Esophagus squamous epithelium (tissue), 5 donors: ENCODE results near the gene ANAPC16. TPM values are rescaled to one million over a fixed set of nuclear protein-coding genes. Genes with fewer than 3 reads are reported as not detected.

ENCODE experiments used
- DNase-seq: peaks from one replicate; lab custom pipeline; 2025; lab: John Stamatoyannopoulos, UW
- H3K27ac ChIP-seq, 4 donors: fragments of 200-600 bp; sonication (generic); one replicate each; pipeline ENCODE4 v1.5.1; 2016 to 2019; ENCODE audit warnings: mild to moderate bottlenecking in 1 of 4
- H3K27me3 ChIP-seq, 4 donors: fragments of 200-600 bp; sonication (generic); 1 replicate in 3 of 4; 2 replicates in 1 of 4; pipeline versions ENCODE4 v1.5.1 to v1.6.0; 2017 to 2021; ENCODE audit warnings: antibody characterized with exemption in 1 of 4
- H3K36me3 ChIP-seq, 3 donors: fragments of 200-600 bp; sonication (generic); one replicate each; pipeline ENCODE4 v1.5.1; 2016 to 2019
- H3K4me1 ChIP-seq, 3 donors: fragments of 200-600 bp; sonication (generic); one replicate each; pipeline ENCODE4 v1.5.1; 2017 to 2019
- H3K4me3 ChIP-seq, 4 donors: fragments of 200-600 bp; sonication (generic); 1 replicate in 3 of 4; 2 replicates in 1 of 4; pipeline ENCODE4 v1.5.1; 2016 to 2019; ENCODE audit warnings: mild to moderate bottlenecking in 2 of 4, moderate library complexity in 1 of 4
- H3K9me3 ChIP-seq, 3 donors: fragments of 200-600 bp; sonication (generic); one replicate each; pipeline ENCODE4 v1.5.1; 2016 to 2019
- POLR2A ChIP-seq, 4 donors: fragments of 450-650 bp; IDR thresholded peaks; one replicate each; pipeline ENCODE4 v1.6.1; 2017; ENCODE audit warnings: antibody characterized with exemption in 4 of 4, mild to moderate bottlenecking in 4 of 4, moderate library complexity in 3 of 4
- WGBS, 2 donors: methylation state at CpG; one replicate each; pipeline ENCODE4 v1.1.5; 2018; 5-methylcytosine and 5-hydroxymethylcytosine counted together
- intact Hi-C: fragments of 100-400 bp; cut with DNase I; formaldehyde crosslinking; loops from one replicate; pipeline ENCODE4 v1.15.0; 2022
- total RNA-seq, 4 donors: library from RNA; depleted of rRNA; stranded (reverse); fragments of >200 nt; gene quantifications; one replicate each; pipeline ENCODE4 v1.1.0, GENCODE V29; 2016
- TF ChIP-seq, protein P1 (sequence below), 6 experiments: fragments of 450-650 bp in 4 of 6; fragments of 200-600 bp in 2 of 6; sonication (generic) in 2 of 6; IDR thresholded peaks; one replicate each; pipeline ENCODE4 v1.5.1; 2016 to 2019; ENCODE audit warnings: antibody characterized with exemption in 6 of 6, mild to moderate bottlenecking in 4 of 6, moderate library complexity in 4 of 6
- donor health status: DM: yes; HTN: yes; CAD: no.

The ANAPC16 gene
- total RNA-seq, 4 donors from 2014 or later: 34.2 to 104 (median 58.1) TPM

DNA sequence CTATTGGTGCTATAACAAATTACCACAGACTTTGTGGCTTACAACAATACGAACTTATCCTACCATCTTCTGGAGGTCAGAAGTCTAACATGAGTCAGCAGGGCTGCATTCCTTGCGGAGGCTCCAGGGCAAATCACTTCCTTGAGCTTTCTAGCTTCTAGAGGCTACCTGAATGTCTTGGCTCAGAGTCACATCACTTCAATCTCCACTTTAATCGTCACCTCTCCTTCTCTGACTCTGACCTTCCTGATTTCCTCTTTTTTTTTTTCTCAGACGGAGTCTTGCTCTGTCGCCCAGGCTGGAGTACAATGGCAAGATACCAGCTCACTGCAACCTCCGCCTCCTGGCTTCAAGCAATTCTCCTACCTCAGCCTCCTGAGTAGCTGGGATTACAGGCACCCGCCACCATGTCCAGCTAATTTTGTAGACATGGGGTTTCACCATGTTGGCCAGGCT is 44.6 kb upstream of the ANAPC16 start:
- Histone ChIP-seq H3K27me3 (no peaks in the 10 kb centered on the region), H3K9me3 (no peaks in the 10 kb centered on the region), H3K36me3 (no peaks in the 10 kb centered on the region), H3K4me1 (peaks cover 0 to 53% (median 11%) of the 10 kb centered on the region in 3 donors), H3K4me3 (no peak overlapping the region), H3K27ac (peak overlapping the region; percentile 40 to 70 (median 46))
- intact Hi-C loops: no loop called here
- TF ChIP-seq, protein P1, sequence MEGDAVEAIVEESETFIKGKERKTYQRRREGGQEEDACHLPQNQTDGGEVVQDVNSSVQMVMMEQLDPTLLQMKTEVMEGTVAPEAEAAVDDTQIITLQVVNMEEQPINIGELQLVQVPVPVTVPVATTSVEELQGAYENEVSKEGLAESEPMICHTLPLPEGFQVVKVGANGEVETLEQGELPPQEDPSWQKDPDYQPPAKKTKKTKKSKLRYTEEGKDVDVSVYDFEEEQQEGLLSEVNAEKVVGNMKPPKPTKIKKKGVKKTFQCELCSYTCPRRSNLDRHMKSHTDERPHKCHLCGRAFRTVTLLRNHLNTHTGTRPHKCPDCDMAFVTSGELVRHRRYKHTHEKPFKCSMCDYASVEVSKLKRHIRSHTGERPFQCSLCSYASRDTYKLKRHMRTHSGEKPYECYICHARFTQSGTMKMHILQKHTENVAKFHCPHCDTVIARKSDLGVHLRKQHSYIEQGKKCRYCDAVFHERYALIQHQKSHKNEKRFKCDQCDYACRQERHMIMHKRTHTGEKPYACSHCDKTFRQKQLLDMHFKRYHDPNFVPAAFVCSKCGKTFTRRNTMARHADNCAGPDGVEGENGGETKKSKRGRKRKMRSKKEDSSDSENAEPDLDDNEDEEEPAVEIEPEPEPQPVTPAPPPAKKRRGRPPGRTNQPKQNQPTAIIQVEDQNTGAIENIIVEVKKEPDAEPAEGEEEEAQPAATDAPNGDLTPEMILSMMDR (IDR thresholded peaks at IDR 0.05): peak in 1 of 6 experiments; percentile 9
- TF ChIP-seq POLR2A (IDR thresholded peaks at IDR 0.05): no peak
- no peak for DNase-seq
- WGBS, 2 donors: 47 to 49% methylated on average over 7 of the region's 7 CpGs

DNA sequence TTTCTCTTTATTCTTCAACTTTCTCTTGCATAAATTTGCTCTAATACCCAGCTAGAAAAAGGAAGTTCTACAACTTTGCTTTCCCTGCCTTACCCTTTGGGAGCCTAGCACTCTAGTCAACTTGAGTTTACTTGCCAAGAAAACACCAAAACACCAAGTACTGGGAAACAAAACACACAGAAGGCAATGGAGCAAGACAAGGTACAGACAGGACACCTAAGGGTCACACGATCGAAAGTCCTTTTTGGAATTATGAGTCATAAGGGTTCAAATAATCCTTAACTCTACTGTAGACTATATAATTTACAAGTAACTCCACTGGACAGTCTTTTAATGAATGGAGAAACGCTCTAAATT is 42.6 kb upstream of the ANAPC16 start:
- no peak for TF ChIP-seq POLR2A (IDR thresholded peaks at IDR 0.05)
- TF ChIP-seq, protein P1 (IDR thresholded peaks at IDR 0.05): no peak
- WGBS, 2 donors: 82 to 86% methylated on average over 3 of the region's 3 CpGs
- intact Hi-C loops: no loop called here
- no peak for DNase-seq
- Histone ChIP-seq H3K36me3 (peaks cover 0 to 9% (median 0%) of the 10 kb centered on the region in 3 donors), H3K4me3 (no peak overlapping the region), H3K4me1 (peaks cover 0 to 53% (median 11%) of the 10 kb centered on the region in 3 donors), H3K27ac (peak overlapping the region in 3 of 4 donors; percentile 18 to 74 (median 59)), H3K9me3 (no peaks in the 10 kb centered on the region), H3K27me3 (no peaks in the 10 kb centered on the region)

DNA sequence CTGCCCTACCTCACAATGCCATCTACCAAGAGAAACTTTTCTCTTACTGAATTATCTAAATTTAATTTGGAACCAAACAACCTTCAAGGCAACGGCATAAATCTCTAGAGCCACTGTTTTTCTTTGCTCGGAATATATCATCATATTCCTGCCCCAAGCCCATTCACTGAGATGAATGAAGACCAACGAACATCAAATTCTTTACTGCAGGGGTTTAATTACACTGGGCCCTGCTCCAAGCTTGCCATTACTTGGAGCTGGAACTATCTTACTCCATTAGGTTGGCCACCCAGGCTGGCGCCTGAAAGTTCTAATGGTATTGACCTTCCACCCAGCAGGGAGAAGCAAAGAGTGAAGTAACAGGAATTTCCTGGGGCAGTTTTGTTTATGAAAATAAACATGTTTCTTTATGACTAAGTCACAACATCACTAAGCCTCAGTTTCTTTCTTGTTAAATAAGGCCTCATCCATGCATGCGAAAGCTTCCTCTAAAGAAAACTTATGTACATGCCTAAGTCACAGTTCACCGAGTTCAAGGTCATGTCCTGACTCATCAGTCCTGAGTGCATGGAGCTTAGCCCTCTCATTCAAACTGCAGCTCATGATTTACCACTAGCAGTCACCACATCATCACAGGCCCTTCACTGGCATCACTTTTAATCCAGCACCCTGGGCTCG is 42.1 kb upstream of the ANAPC16 start:
- peak overlapping the region in 3 of 4 donors; percentile 18 to 74 (median 59) for H3K27ac ChIP-seq
- H3K9me3 ChIP-seq: no peaks in the 10 kb centered on the region
- WGBS, 2 donors: 57 to 70% methylated on average over 7 of the region's 7 CpGs
- H3K27me3 ChIP-seq: no peaks in the 10 kb centered on the region
- intact Hi-C loops: no loop called here
- no peak for TF ChIP-seq POLR2A (IDR thresholded peaks at IDR 0.05)
- TF ChIP-seq, protein P1 (IDR thresholded peaks at IDR 0.05): no peak
- no peak for DNase-seq
- H3K36me3 ChIP-seq: peaks cover 0 to 14% (median 0%) of the 10 kb centered on the region in 3 donors
- peaks cover 0 to 53% (median 11%) of the 10 kb centered on the region in 3 donors for H3K4me1 ChIP-seq
- H3K4me3 ChIP-seq: no peak overlapping the region

DNA sequence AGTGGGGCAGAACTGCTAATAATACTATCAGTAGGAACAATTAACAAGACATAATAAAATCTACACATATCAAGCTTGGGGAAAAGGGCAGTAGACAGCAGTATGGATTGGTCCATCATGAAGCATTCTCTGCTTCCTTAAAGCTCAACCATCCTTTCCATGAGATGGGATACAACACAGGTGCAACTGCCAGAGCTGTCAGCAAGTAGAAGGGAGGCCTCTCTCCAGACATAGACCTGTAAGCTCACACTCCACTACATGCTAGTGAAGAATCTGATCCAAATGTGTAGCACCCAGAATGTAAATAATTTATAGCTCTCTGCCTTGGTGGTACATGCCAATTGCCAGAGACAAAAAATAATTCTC is 41.5 kb upstream of the ANAPC16 start:
- intact Hi-C loops: no loop called here
- DNase-seq: no peak
- no peaks in the 10 kb centered on the region for H3K9me3 ChIP-seq
- H3K36me3 ChIP-seq: peaks cover 0 to 20% (median 0%) of the 10 kb centered on the region in 3 donors
- peak overlapping the region in 2 of 4 donors; percentile 27 to 31 for H3K27ac ChIP-seq
- H3K4me3 ChIP-seq: no peak overlapping the region
- peaks cover 0 to 53% (median 11%) of the 10 kb centered on the region in 3 donors for H3K4me1 ChIP-seq
- TF ChIP-seq, protein P1 (IDR thresholded peaks at IDR 0.05): no peak
- TF ChIP-seq POLR2A (IDR thresholded peaks at IDR 0.05): no peak
- H3K27me3 ChIP-seq: no peaks in the 10 kb centered on the region

DNA sequence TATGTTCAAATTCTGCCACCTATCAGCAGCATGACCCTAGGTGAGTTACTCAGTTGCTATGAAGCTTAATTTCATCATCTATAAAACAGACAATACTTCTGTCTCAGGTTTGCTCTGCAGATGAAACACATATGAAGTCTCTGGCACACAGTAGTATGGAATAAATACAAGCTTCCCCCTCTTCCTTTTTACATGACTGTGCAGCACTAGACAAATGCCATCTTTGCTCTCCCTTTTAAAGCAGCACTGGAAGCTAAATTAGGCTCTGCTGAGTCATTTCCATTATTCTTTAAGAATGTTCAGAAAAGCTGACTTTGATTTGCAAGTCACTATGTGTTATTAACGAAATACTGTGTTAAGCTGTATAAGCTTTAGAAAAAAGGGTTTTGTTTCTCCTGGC is 40.7 kb upstream of the ANAPC16 start:
- intact Hi-C loops: no loop called here
- H3K9me3 ChIP-seq: no peaks in the 10 kb centered on the region
- no peak overlapping the region for H3K4me3 ChIP-seq
- H3K27ac ChIP-seq: peak overlapping the region in 2 of 4 donors; percentile 33 to 49
- H3K4me1 ChIP-seq: peaks cover 0 to 47% (median 11%) of the 10 kb centered on the region in 3 donors
- DNase-seq: no peak
- H3K27me3 ChIP-seq: no peaks in the 10 kb centered on the region
- 6 to 12% methylated on average over 1 of the region's 1 CpG for WGBS, 2 donors
- peaks cover 0 to 23% (median 0%) of the 10 kb centered on the region in 3 donors for H3K36me3 ChIP-seq
- no peak for TF ChIP-seq POLR2A (IDR thresholded peaks at IDR 0.05)
- TF ChIP-seq, protein P1 (IDR thresholded peaks at IDR 0.05): no peak
